B cell (primary cell): ENCODE data around the gene NAALADL1. TPM values are rescaled to one million over a fixed set of nuclear protein-coding genes. Genes with fewer than 3 reads are reported as not detected.

Source experiments
- ATAC-seq: fragments of 200-7000 bp; cut with Tn5 transposase; one replicate; pipeline ENCODE4 v1.10.0; 2021; ENCODE audit warnings: low read depth, mild to moderate bottlenecking, moderate number of reproducible peaks, moderate library complexity
- CTCF ChIA-PET: fragments of 350-600 bp; sonication (Branson Sonifier 250); formaldehyde crosslinking; loops from one replicate; lab custom pipeline; 2021; ENCODE audit warnings: antibody characterized with exemption, inconsistent platforms; lab: Charles Lee
- POLR2A ChIA-PET: fragments of 350-600 bp; sonication (Branson Sonifier 250); formaldehyde crosslinking; loops from one replicate; lab custom pipeline; 2021; ENCODE audit warnings: antibody characterized with exemption; lab: Charles Lee
- DNase-seq: peaks from one replicate; pipeline ENCODE4 v3.0.0; 2013
- H2AFZ ChIP-seq: 2 replicates; pipeline ENCODE4 v1.6.1; 2012; ENCODE audit warnings: mild to moderate bottlenecking, low read depth, low read length; ENCODE audit not compliant: insufficient read depth, poor library complexity, severe bottlenecking
- H3K27ac ChIP-seq, 2 donors: 1 replicate in 1 of 2; 2 replicates in 1 of 2; pipeline ENCODE4 v1.5.1; 2012 to 2013; ENCODE audit warnings: low read length in 2 of 2, mild to moderate bottlenecking in 2 of 2, moderate library complexity in 1 of 2
- H3K27me3 ChIP-seq, 4 experiments: fragments of 200-600 bp in 1 of 4; sonication (generic) in 1 of 4; replicated peaks in 1 of 4; 1 replicate in 2 of 4; 2 replicates in 2 of 4; pipeline versions ENCODE4 v1.6.1 to v1.7.0; 2013 to 2016; ENCODE audit warnings: low read length in 3 of 4, mild to moderate bottlenecking in 2 of 4, mixed read lengths in 1 of 4, moderate library complexity in 1 of 4; ENCODE audit not compliant: insufficient read depth in 4 of 4, control insufficient read depth in 3 of 4; ENCODE audit errors: control extremely low read depth in 1 of 4
- H3K36me3 ChIP-seq, 2 experiments: replicated peaks in 1 of 2; 1 replicate in 1 of 2; 2 replicates in 1 of 2; pipeline versions ENCODE4 v1.6.1 to v1.7.1; 2013; ENCODE audit warnings: low read length in 1 of 2; ENCODE audit not compliant: insufficient read depth in 2 of 2, control insufficient read depth in 1 of 2; ENCODE audit errors: control extremely low read depth in 1 of 2, extremely low read depth in 1 of 2
- H3K4me1 ChIP-seq, 2 donors: fragments of 200-600 bp in 1 of 2; sonication (generic) in 1 of 2; 1 replicate in 1 of 2; 2 replicates in 1 of 2; pipeline versions ENCODE4 v1.5.1 to v1.6.1; 2013 to 2017; ENCODE audit warnings: low read length in 2 of 2; ENCODE audit not compliant: control insufficient read depth in 2 of 2, insufficient read depth in 2 of 2
- H3K4me2 ChIP-seq: replicated peaks from 2 replicates; pipeline ENCODE3; 2012; ENCODE audit warnings: mild to moderate bottlenecking, low read depth, low read length; ENCODE audit not compliant: poor library complexity, severe bottlenecking
- H3K4me3 ChIP-seq, 5 experiments: fragments of 200-600 bp in 1 of 5; sonication (generic) in 1 of 5; 1 replicate in 3 of 5; 2 replicates in 2 of 5; pipeline versions ENCODE4 v1.5.1 to v1.7.0; 2011 to 2016; ENCODE audit warnings: low read length in 4 of 5, mild to moderate bottlenecking in 4 of 5, low read depth in 2 of 5, control low read depth in 1 of 5, moderate library complexity in 1 of 5; ENCODE audit not compliant: insufficient read depth in 1 of 5; ENCODE audit errors: control extremely low read depth in 1 of 5, extremely low read depth in 1 of 5
- H3K79me2 ChIP-seq: fragments of 200-600 bp; sonication (generic); one replicate; pipeline ENCODE4 v1.6.0; 2016; ENCODE audit warnings: low read length; ENCODE audit not compliant: control insufficient read depth, insufficient read depth
- H3K9ac ChIP-seq: fragments of 200-600 bp; sonication (generic); 2 replicates; pipeline ENCODE4 v1.6.1; 2017; ENCODE audit warnings: mild to moderate bottlenecking, low read length, moderate library complexity
- H3K9me3 ChIP-seq, 3 donors: one replicate each; pipeline versions ENCODE4 v1.6.1 to v1.7.1; 2013; ENCODE audit warnings: low read length in 2 of 3; ENCODE audit not compliant: control insufficient read depth in 2 of 3, insufficient read depth in 1 of 3; ENCODE audit errors: control extremely low read depth in 1 of 3
- H4K20me1 ChIP-seq: 2 replicates; pipeline ENCODE4 v1.6.0; 2012; ENCODE audit warnings: mild to moderate bottlenecking, low read length; ENCODE audit not compliant: insufficient read depth, control insufficient read depth, poor library complexity, severe bottlenecking
- H3K27ac Mint-ChIP-seq: one replicate; pipeline ENCODE4 v1.8.0; 2021; ENCODE audit warnings: mixed read lengths
- H3K27me3 Mint-ChIP-seq: one replicate; pipeline ENCODE4 v1.8.0; 2021; ENCODE audit warnings: mixed read lengths
- H3K4me1 Mint-ChIP-seq: one replicate; pipeline ENCODE4 v1.8.0; 2021; ENCODE audit warnings: mixed read lengths
- H3K4me3 Mint-ChIP-seq: one replicate; pipeline ENCODE4 v1.8.0; 2021; ENCODE audit warnings: mixed read lengths
- H3K9me3 Mint-ChIP-seq: one replicate; pipeline ENCODE4 v1.8.0; 2022; ENCODE audit warnings: mixed read lengths; ENCODE audit not compliant: insufficient read depth
- EZH2 ChIP-seq: IDR thresholded peaks from 2 replicates; pipeline ENCODE4 v1.6.1; 2012; ENCODE audit warnings: borderline replicate concordance, low read depth, mild to moderate bottlenecking, moderate library complexity, low read length; ENCODE audit not compliant: insufficient read depth, poor library complexity, severe bottlenecking
- WGBS: methylation state at CpG from one replicate; pipeline ENCODE4 v1.1.5; 2013; ENCODE audit warnings: missing lambda C conversion rate; ENCODE audit not compliant: insufficient coverage; 5-methylcytosine and 5-hydroxymethylcytosine counted together
- intact Hi-C: fragments of 100-400 bp; cut with micrococcal nuclease; formaldehyde crosslinking; loops from one replicate; pipeline ENCODE4 v1.10.0; 2022
- polyA plus RNA-seq: library from polyadenylated mRNA; depleted of rRNA; stranded (reverse); fragments of >200 nt; gene quantifications from 2 replicates; pipeline ENCODE4 v1.2.3, GENCODE V29; 2012
- total RNA-seq, 2 donors: library from RNA; stranded (reverse); fragments of 120-200 nt in 1 of 2; gene quantifications; 1 replicate in 1 of 2; 2 replicates in 1 of 2; pipeline versions ENCODE4 v1.2.3 to v1.2.4, GENCODE V29; 2013 to 2022
- TF ChIP-seq, protein P1 (sequence below): fragments of 200-600 bp; IDR thresholded peaks from one replicate; pipeline ENCODE4 v1.8.0; 2022; ENCODE audit warnings: antibody characterized with exemption, mild to moderate bottlenecking

NAALADL1 gene
- total and polyA plus RNA-seq, 2 donors (not counting 1 experiment from before 2014, with no cell fraction given) = 23.0 to 40.2 TPM

- Mint-ChIP-seq H3K27me3 (no peaks in the 10 kb centered on the region), H3K9me3 (no peaks in the 10 kb centered on the region), H3K4me1 (peaks cover 2% of the 10 kb centered on the region), H3K27ac (no peak overlapping the region), H3K4me3 (no peak overlapping the region)
- ChIA-PET POLR2A (no interaction called here), CTCF (no interaction called here)
- H3K4me1 ChIP-seq = peaks cover 3 to 11% of the 10 kb centered on the region in 2 donors
- intact Hi-C loops = no loop called here
- H4K20me1 ChIP-seq = peaks cover 5% of the 10 kb centered on the region
- TF ChIP-seq EZH2 = no peak
- TF ChIP-seq, protein P1, sequence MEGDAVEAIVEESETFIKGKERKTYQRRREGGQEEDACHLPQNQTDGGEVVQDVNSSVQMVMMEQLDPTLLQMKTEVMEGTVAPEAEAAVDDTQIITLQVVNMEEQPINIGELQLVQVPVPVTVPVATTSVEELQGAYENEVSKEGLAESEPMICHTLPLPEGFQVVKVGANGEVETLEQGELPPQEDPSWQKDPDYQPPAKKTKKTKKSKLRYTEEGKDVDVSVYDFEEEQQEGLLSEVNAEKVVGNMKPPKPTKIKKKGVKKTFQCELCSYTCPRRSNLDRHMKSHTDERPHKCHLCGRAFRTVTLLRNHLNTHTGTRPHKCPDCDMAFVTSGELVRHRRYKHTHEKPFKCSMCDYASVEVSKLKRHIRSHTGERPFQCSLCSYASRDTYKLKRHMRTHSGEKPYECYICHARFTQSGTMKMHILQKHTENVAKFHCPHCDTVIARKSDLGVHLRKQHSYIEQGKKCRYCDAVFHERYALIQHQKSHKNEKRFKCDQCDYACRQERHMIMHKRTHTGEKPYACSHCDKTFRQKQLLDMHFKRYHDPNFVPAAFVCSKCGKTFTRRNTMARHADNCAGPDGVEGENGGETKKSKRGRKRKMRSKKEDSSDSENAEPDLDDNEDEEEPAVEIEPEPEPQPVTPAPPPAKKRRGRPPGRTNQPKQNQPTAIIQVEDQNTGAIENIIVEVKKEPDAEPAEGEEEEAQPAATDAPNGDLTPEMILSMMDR = no peak
- H3K27ac ChIP-seq = no peak overlapping the region
- no peaks in the 10 kb centered on the region for H3K9me3 ChIP-seq
- H3K27me3 ChIP-seq = no peaks in the 10 kb centered on the region
- DNase-seq (no peak), ATAC-seq (no peak)
- no peak overlapping the region for H3K4me3 ChIP-seq
- H3K9ac ChIP-seq = no peak overlapping the region
- H3K4me2 ChIP-seq = no peak overlapping the region
- H3K79me2 ChIP-seq = peaks cover 17% of the 10 kb centered on the region
- WGBS = 93% methylated on average over 11 of the region's 11 CpGs
- peaks cover 3 to 26% of the 10 kb centered on the region in 2 experiments for H3K36me3 ChIP-seq
- H2AFZ ChIP-seq = no peak overlapping the region
Observed at GRCh38 chr11:65035579-65035978, 22.8 kb downstream of the NAALADL1 start.

DNA sequence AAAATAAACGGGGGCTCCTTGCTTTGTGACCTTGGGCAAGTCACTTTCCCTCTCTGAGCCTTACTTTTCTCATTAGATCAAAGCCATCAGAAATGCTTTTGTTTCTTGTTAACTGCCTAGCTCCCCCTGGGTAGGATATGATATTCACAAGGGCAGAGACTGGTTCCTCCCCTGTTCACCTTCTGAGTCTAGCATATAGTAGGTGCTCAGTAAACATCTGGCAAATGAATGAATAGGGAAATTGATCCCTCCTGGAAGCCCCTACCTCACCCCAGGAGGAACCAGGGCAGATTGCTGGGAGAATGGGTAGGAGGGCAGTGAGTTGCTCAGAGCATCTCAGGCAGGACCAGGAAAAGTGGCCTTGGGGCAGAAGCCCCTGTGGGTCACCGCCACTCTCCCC, 23.9 kb downstream of the NAALADL1 start:
- H2AFZ ChIP-seq = no peak overlapping the region
- TF ChIP-seq, protein P1 = no peak
- no peak for TF ChIP-seq EZH2
- DNase-seq (no peak), ATAC-seq (no peak)
- CTCF ChIA-PET = no interaction called here
- no peak overlapping the region for H3K4me3 ChIP-seq
- H3K9ac ChIP-seq = no peak overlapping the region
- H3K4me1 Mint-ChIP-seq = no peaks in the 10 kb centered on the region
- no peak overlapping the region for H3K27ac ChIP-seq
- no peaks in the 10 kb centered on the region for H3K27me3 Mint-ChIP-seq
- POLR2A ChIA-PET = no interaction called here
- H3K4me3 Mint-ChIP-seq = no peak overlapping the region
- intact Hi-C loops = no loop called here
- H3K9me3 ChIP-seq = no peaks in the 10 kb centered on the region
- no peak overlapping the region for H3K27ac Mint-ChIP-seq
- peaks cover 3 to 26% of the 10 kb centered on the region in 2 experiments for H3K36me3 ChIP-seq
- H4K20me1 ChIP-seq = peaks cover 5% of the 10 kb centered on the region
- H3K4me2 ChIP-seq = no peak overlapping the region
- H3K79me2 ChIP-seq = peaks cover 19% of the 10 kb centered on the region
- 90% methylated on average over 2 of the region's 2 CpGs for WGBS
- no peaks in the 10 kb centered on the region for H3K9me3 Mint-ChIP-seq
- H3K4me1 ChIP-seq = peaks cover 0 to 5% of the 10 kb centered on the region in 2 donors
- H3K27me3 ChIP-seq = no peaks in the 10 kb centered on the region
